ENCODE data around the gene PSTK.

Gene PSTK

DNA sequence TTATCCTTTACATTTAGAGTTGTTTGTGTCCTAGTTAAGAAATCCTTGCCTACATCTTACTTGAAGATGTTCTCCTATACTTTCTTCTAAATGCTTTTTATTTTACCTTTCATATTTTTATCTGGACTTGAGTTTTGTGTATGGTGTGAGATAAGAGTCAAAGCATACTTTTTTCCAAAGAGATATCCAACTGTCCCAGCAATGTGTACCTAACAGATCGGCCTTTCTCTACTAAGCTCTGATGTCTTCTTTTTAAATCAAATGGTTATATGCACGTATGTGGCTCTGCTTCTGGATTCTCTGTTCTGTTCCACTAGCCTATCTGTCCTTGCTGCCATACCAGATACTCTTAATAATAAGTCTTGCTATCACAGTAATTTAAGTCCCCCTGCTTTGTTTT lies 21.2 kb downstream of the PSTK start:
- no peak overlapping the region for H3K4me3 ChIP-seq (ENCODE audit: low read depth, low read length)
- H3K79me2 ChIP-seq: peaks cover 27% of the 10 kb centered on the region
- H2AFZ ChIP-seq: no peak overlapping the region
- H3K9ac ChIP-seq: no peak overlapping the region
- no peak for TF ChIP-seq CTCF (IDR thresholded peaks at IDR 0.05)
- no peaks in the 10 kb centered on the region for H3K36me3 ChIP-seq (ENCODE audit: control insufficient read depth, insufficient read depth, low read length)
- H3K9me3 ChIP-seq (ENCODE audit: control insufficient read depth, low read length): no peaks in the 10 kb centered on the region
- no peaks in the 10 kb centered on the region for H3K27me3 ChIP-seq (ENCODE audit: control insufficient read depth, insufficient read depth, low read length)
- peaks cover 4% of the 10 kb centered on the region for H3K4me1 ChIP-seq
- no peak overlapping the region for H3K27ac ChIP-seq
- H3K4me2 ChIP-seq (ENCODE audit: low read length): no peak overlapping the region

DNA sequence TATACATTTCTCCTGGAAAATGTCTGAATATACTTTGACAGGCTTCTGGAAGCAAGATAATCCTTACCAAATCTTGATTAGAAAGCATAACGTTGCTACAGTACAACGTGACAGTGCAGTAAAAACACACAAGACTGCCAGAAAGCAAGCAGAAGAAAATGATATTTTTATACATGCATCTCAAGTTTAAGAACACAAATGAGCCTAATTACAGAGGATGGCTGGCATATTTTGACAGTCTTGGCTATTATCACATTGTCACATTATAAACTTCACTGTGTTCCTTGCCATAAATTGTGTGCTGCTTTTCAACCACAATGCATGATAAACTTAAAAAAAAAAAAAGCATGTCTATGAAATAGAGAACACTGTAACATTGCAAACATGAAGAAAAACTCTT lies 24.1 kb downstream of the PSTK start:
- no peaks in the 10 kb centered on the region for H3K36me3 ChIP-seq (ENCODE audit: control insufficient read depth, insufficient read depth, low read length)

GRCh38 chr10:123007558-123008354 lies 27.6 kb downstream of the PSTK start:
- peaks cover 44% of the 10 kb centered on the region for H3K79me2 ChIP-seq
- no peaks in the 10 kb centered on the region for H3K9me3 ChIP-seq (ENCODE audit: control insufficient read depth, low read length)
- H2AFZ ChIP-seq: peak overlapping the region; percentile 83
- H3K27ac ChIP-seq: peak overlapping the region; percentile 68
- no peaks in the 10 kb centered on the region for H3K4me1 ChIP-seq
- TF ChIP-seq CTCF (IDR thresholded peaks at IDR 0.05): no peak
- H3K4me3 ChIP-seq (ENCODE audit: low read depth, low read length): peak overlapping the region; percentile 84
- peak overlapping the region; percentile 68 for H3K4me2 ChIP-seq (ENCODE audit: low read length)
- H3K27me3 ChIP-seq (ENCODE audit: control insufficient read depth, insufficient read depth, low read length): no peaks in the 10 kb centered on the region
- peak overlapping the region; percentile 28 for H3K9ac ChIP-seq
- no peaks in the 10 kb centered on the region for H3K36me3 ChIP-seq (ENCODE audit: control insufficient read depth, insufficient read depth, low read length)

More for the DNA sequence above, 24.1 kb downstream of the PSTK start:
- Histone ChIP-seq H3K4me3 (ENCODE audit: low read depth, low read length) (no peak overlapping the region), H3K4me1 (no peaks in the 10 kb centered on the region), H3K27me3 (ENCODE audit: control insufficient read depth, insufficient read depth, low read length) (no peaks in the 10 kb centered on the region), H3K9me3 (ENCODE audit: control insufficient read depth, low read length) (no peaks in the 10 kb centered on the region), H2AFZ (no peak overlapping the region), H3K27ac (no peak overlapping the region), H3K79me2 (peaks cover 39% of the 10 kb centered on the region), H3K9ac (no peak overlapping the region), H3K4me2 (ENCODE audit: low read length) (no peak overlapping the region)
- TF ChIP-seq CTCF (IDR thresholded peaks at IDR 0.05): no peak

GRCh38 chr10:123008355-123009104 lies 28.3 kb downstream of the PSTK start, which contains the start of the genes ACADSB and IKZF5:
Gene ACADSB (plus strand): TSS chr10:123009006. CDS start chr10:123009030, 24 bp downstream.
Gene IKZF5 (minus strand): TSS chr10:123008795. CDS start chr10:122998625, 10,170 bp downstream.
- Histone ChIP-seq H3K4me3 (ENCODE audit: low read depth, low read length) (peak within 1 kb of the TSS; percentile 84), H2AFZ (peak within 1 kb of the TSS; percentile 83), H3K4me1 (no peaks in the 10 kb centered on the region), H3K9me3 (ENCODE audit: control insufficient read depth, low read length) (no peaks in the 10 kb centered on the region), H3K36me3 (ENCODE audit: control insufficient read depth, insufficient read depth, low read length) (no peaks in the 10 kb centered on the region), H3K9ac (peak within 1 kb of the TSS; percentile 81), H3K27me3 (ENCODE audit: control insufficient read depth, insufficient read depth, low read length) (no peaks in the 10 kb centered on the region), H3K27ac (peak within 1 kb of the TSS; percentile 68), H3K79me2 (peaks cover 41% of the 10 kb centered on the region), H3K4me2 (ENCODE audit: low read length) (peak within 1 kb of the TSS; percentile 85)
- TF ChIP-seq CTCF (IDR thresholded peaks at IDR 0.05): no peak

Measured in parathyroid adenoma (tissue), 2 donors.